ENCODE data around the gene CRYL1.

CRYL1 gene

DNA sequence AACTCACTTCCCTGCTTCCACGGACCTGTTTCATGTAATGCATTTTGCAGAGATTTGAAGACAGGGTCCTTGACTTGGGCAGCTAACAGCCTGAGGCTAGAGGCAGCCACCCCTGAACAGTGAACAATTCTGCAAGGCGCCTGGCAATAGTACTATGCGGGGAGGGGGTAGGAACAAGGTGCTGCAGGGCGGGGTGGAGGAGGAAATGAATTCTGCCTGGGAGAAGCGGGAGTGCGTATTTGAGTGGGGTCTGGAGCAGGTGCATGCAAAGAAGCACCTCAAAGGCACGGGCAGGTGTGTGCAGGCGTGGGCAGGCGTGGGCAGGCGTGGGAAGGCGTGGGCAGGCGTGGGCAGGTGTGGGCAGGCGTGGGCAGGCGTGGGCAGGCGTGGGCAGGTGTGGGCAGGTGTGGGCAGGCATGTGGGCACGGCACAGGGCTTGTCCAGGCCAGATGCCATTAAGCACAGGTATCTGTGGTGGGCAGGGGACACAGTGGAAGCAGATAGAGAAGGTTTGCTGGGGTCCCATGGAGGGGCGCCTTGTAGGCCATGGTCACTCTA, 163.1 kb downstream of the CRYL1 start:
- no peak for DNase-seq

DNA sequence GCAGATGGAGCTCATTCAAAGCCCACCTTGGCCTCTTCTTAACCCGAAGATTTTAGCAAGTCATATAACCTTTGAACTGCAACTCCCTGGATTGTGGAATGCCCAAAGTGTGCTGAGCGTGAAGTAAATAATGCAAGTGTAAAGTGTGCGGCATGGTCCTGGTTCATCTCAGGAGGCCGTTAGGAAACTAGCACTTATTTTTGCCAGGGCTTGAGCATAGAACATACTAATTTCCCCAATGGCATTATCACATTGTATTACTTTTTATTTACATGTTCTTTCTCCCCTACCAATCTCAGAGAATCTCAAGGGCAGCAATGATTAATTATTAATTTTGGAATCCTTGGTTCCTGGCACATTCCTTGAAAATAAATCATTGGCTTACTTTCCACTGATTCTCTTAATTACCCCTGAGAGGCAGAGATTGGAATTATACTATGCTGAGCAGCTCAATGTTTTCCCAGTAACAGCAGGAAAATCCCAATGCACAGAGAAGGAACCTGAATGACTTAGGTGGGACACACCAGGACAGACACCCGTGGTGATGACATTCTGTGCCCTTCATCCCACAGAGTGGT, 164.7 kb downstream of the CRYL1 start:
- no peak for DNase-seq

DNA sequence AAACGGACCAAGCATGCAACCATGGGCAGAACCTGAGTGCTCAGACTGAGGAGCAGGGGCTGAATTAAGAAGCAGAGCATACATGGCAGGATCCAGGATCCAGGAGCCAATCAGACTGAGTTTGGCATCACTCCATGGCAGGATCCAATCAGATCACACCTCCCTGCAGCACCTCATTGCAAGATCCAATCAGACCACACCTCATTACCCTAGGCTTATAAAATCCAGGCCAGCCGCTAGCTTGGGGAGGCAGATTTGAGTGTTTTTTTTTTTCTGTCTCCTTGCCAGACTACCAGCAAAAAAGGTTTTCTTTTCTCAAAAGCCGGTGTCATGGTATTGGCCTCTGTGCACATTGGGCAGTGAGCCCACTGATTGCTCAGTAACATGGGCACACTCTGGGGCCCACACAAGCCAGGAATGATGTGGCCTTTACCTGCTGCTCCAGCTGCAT, 165.6 kb downstream of the CRYL1 start:
- no peak for DNase-seq

DNA sequence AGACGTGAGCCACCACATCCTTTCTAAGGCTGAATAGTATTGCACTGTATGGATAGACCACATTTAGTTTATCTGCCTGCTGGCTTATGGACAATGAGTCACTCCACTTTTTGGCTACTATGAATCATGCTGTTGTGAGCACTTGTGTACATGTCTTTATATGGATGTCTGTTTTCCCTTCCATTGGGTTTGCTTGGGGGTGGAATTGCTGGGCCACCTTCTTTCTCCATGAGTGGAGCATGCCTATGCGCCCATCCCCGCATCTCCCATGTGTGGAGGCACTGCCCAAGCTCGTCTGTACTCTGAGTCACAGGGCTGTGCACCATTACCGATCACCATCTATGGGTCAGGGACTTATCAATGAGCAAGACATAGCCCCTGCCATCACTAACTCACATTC, 166.3 kb downstream of the CRYL1 start:
- peak; percentile 88 for DNase-seq

DNA sequence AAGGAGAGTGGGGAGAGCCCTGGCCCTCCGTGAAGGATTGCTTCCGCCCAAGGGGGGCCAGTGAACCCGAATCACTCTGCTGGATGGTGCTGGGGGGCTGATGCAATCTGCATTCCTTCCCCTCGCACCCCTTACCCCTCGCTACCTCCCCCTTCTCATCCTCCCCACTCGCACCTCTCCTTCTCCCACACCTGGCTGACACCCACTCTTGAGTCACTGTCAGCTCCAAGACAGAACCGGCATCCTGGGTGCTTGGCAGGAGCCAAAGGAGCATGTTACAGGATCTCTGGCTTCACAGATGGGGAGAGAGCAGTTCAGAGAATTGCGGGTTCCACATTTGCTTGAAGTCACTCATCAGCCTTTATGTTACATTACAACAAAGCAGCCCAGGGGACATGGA, 167.6 kb downstream of the CRYL1 start:
- DNase-seq = no peak

DNA sequence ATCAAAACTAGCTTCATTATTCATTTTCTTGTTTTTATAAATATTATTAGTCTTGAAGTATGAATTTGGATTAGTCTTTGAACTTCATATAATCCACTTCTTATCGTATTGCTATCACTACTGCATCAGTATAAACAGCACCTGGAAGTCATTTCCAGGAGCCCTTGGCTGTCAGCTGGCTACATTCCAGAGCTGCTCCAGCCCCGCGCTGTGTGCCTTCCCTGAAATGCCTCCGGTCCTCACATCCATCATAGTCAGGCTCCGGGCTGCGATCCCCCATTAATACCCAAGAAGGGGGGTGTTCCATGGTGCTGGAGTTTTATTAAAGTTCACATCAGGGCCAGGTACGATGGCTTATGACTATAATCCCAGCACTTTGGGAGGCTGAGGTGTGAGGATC, 169.2 kb downstream of the CRYL1 start:
- peak; percentile 79 for DNase-seq

DNA sequence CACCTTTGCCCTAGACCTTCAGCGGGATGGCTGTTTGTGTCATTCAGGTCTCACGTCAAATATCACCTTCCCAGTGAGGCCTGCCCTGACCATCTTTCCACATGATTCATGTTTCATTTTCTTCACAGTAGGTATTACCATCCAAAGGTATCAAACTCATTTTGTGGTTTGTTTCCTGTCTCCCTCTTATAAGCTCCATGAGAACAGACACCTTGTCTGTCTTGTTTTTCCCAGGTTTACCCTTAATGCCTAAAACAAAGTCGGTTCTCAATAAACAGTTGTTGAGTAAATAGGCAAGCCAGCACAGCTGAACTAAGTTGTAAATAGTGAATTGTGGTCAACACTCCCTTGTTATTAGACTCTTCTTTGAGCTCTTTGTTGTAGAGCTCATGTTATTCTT, 170.9 kb downstream of the CRYL1 start:
- DNase-seq = peak; percentile 29

DNA sequence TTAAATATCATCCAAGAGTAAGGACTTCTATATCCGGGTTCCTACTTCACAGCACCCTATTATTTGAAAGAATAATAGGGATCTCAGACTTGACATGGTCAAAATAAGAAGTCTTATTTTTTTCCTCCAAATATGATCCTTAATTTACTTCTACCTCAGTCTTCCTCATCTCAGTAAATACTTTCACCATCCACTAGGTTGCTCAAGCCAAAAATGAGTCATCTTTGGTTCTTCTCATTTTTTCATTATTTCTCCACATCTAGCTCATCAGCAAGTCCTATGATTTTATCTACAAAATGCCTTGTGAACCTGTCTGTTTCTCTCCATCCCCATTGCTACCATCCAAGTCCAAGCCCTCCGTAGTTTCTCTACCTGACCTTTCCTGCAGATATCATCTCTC, 171.7 kb downstream of the CRYL1 start:
- DNase-seq = no peak
